GM19324 (cell line): ENCODE results near the gene NOS1.
"Not testable (repeated sequence)": the region's sequence is repeated elsewhere in the genome, so short reads cannot be mapped to it uniquely, and the experiment has no call there.

Experiments
- ATAC-seq: cut with Tn5 transposase; IDR thresholded peaks from one replicate; pipeline ENCODE4 v1.9.1; 2021; ENCODE audit warnings: mild to moderate bottlenecking, moderate library complexity; ENCODE audit not compliant: unreplicated experiment, low FRiP score

NOS1 gene

DNA sequence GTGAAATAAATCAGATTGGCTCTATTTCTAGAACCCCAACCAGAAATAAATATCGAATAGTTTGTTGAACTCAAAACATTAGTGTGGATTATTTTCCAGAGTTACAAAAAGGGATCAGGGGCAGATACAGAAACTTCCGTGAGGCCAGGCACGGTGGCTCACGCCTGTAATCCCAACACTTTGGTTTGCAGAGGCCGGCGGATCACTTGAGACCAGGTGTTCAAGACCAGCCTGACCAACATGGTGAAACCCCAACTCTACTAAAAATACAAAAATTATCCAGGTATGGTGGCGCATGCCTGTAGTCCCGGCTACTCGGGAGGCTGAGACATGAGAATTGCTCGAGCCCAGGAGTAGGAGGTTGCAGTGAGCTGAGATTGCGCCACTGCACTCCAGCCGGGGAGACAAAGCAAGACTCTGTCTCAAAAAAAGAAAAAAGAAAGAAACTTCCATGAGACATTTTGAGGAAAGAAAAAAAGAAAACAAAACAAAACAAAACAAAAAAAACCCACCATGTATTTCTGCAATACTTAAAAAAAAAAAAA lies 173.2 kb downstream of the NOS1 start:
- ATAC-seq: no peak

DNA sequence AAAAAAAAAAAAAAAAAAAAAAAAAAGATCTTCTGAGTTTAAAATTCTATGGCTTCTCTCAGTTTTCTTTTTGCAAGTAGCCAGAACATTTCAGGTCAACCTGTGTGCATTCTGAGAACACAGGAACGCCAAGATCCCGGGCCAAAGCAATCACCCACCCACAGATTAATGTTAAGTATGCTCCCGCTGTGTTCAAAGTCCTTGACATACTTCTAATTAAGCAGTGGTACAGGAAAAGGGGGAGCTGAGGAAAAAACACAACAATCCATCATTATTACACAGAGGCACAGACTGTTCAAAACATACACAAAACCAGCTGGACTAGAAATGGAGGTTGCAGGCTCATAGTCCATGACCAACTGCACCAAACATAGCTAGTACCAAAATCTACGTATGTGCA lies 174.0 kb downstream of the NOS1 start:
- ATAC-seq: no peak

DNA sequence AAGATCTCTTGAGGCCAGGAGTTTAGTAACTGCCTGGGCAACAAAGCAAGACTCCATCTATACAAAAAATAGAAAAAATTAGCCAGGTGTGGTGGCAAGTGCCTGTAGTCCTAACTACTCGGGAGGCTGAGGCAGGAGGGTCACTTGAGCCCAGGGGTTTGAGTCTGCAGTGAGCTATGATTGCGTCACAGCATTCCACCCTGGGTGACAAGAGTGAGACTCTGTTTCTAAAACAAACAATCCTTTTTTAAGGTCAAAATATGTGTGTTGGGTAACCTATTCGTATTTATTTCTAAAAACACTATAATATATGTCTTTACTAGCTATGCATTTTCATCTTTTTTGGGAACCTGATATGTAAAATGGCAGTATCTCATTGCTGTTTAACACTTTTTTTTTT lies 178.6 kb downstream of the NOS1 start:
- ATAC-seq: no peak

DNA sequence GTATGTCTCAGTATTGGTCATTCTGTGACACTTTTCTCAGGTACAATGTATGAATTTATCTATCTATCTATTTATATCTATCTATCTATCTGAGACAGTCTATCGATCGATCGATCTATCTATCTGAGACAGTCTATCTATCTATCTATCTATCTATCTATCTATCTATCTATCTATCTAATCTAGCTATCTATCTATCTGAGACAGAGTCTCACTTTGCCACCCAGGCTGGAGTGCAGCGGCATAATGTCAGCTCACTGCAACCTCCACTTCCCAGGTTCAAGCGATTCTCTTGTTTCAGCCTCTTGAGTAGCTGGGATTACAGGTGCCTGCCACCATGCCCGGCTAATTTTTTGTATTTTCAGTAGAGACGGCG lies 180.0 kb downstream of the NOS1 start:
- ATAC-seq: not testable (repeated sequence)

DNA sequence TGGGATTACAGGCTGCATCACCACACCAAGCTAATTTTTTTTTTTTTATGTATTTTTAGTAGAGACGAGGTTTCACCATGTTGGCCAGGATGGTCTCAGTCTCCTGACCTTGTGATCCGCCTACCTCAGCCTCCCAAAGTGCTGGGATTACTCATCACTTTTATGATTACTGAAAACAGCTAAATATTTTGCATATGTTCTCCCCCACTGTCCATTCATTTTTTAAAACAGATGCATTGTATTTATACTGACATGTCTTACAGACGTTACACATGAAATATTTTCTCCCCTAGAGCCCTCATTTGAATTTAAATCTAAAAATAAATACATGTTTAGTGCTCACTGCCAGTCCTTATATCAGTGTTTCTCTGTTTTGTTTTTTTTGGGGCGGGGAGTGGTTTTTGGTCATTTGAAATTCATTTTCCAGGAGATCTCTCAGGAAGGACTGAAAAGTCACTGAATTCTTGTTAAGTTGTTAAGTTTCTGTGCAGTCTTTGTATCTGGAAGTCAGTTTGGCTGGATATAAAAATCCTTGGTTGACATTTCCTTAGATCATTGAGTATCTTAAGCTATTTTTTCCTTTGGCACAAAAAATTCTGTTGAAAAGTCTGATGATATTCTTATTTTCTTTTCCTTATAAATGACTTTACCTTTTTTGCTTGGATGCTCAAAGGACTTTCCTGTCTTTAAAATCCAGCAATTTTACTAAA lies 180.5 kb downstream of the NOS1 start:
- no peak for ATAC-seq

DNA sequence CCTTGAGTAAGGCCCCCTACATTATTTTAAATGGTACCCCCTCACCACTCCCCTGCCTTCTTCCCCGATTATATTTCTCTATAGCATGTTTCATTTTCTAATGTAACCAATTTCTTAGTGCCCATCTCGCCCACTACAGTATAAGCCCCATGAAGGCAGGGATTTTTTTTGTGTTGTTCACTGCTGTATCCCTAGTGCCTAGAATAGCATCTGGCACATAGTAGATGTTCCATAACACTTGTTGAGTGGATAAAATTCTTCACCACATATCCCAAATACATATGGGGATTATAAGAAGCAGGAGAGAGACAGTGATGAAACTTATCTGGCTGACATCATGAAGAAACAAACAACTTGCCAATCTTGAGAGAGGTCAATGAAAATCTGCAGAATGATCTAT lies 182.7 kb downstream of the NOS1 start:
- no peak for ATAC-seq

DNA sequence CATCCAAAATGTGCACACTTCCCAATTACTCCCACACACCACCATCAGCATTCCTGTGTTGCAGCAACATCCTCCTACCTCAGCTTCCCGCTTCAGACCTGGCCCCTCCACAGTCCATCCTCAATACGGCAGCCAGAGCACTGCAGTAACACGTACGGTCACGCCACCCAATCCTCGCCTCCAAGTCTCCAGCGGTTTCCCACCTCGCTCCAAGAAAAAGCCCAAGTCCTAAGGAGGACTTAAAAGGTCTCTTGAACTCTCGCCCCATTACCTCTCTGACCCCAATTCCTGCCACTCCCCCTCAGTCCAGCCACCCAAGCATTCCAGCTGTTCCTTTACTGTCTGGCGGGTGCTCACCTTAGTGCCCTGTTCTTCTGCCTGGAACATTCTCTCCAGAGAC lies 183.1 kb downstream of the NOS1 start:
- no peak for ATAC-seq

DNA sequence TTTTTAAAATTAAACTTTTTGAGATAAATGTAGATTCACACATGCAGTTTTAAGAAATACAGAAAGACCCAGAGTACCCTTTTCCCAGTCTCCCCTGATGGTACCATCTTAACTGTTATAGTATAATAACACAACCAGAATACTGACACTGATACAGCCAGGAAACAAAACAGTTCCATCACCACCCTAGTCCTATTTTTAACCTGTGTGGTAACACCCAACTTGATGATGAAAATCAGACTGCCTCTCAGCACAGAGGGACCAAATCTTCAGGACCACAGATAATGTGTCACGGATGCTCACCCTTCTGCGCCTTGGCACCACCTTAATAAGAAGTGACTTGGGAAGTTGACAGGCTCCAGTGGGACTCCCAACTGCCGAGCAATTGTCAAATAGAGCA lies 189.3 kb downstream of the NOS1 start:
- ATAC-seq: no peak

DNA sequence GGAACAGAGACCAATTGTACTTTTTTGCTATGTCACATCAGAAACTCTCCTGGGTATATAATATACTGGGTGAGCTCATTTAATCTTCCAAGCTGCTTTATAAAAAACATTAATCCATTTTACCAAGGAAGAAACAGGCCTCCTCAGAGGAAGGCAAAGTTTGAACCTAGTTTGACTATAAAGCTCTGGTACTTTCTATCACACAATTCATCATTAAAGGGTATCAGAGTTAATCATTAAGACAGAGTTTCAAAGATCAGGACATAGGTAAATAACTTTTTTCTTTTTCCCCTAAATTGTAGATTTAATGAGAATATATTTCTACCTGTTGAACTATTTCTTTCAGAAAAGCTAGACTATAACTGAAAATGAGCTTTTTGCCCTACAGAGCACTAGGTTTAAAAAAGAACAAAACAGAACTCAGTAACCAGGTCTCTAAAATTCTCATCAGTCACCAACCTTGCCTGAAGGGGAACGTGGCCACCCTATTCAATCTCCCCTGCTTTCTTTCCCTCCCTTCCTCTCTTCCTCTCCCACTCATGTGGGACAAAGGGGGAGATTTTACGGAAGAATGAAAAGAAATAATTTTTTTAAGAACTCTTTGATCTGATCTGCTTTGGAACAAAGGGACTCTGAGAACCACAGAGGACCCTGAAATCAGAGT lies 189.8 kb downstream of the NOS1 start:
- no peak for ATAC-seq

DNA sequence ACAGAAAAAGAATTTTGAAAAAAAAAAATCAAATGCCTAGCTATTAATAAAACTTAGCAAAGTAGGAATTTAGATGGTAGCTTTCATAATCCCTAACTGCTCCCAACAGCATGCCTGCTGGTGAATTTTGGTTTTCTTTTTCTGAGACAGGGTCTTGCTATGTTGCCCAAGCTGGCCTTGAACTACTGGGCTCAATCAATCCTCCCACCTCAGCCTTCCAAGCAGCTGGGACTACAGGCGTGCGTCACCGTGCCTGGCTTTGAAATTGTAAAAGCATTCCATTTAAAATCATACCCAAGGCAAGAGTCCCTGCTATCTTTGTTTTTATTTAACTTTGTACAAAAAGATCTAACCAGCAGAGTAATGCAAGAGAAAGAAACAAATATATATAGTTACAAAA lies 191.9 kb downstream of the NOS1 start:
- no peak for ATAC-seq

DNA sequence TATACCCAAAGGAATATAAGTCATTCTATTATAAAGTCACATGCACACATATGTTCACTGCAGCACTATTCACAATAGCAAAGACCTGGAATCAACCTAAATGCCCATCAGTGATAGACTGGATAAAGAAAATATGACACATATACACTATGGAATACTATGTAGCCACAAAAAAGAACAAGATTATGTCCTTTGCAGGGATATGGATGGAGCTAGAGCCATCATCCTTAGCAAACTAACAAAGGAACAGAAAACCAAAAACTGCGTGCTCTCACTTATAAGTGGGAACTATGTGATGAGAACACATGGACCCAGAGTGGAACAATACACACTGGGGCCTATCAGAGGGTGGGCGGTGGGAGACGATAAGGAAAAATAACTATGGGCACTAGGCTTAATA lies 192.4 kb downstream of the NOS1 start:
- ATAC-seq: no peak

DNA sequence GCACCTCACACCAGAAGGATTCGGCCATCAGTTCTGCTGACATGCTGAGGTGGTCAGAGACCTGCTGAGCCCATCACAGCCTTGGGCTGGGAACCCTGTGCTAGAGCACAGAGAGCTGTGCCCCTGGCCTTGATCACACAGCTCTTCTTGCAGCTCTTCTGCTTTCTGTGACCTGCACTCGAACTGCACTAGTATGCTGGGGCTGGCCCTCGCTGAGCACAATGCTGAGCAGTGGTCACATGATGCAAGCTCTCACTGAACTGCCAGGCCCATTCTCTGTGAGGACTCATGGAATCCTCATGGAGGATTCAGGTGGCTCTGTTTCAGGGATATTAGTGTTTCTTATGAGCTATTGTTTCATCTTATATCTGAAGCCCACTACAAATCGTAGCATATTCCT lies 193.7 kb downstream of the NOS1 start:
- ATAC-seq: no peak

DNA sequence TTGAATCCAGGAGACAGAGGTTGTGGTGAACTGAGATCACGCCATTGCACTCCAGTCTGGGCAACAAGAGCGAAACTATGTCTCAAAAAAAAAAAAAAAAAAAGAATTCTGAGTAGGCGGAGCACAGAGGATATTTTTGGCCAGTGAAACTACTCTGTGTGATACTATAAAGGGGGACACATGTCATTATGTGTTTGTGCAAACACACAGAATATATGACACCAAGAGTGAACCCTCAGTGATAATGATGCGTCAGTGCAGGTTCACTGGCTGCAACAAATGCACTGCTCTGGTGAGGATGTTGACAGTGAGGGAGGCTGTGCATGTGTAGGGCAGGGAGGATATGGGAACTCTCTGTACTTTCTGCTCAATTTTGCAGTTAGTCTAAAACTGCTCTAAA lies 195.3 kb downstream of the NOS1 start:
- no peak for ATAC-seq

DNA sequence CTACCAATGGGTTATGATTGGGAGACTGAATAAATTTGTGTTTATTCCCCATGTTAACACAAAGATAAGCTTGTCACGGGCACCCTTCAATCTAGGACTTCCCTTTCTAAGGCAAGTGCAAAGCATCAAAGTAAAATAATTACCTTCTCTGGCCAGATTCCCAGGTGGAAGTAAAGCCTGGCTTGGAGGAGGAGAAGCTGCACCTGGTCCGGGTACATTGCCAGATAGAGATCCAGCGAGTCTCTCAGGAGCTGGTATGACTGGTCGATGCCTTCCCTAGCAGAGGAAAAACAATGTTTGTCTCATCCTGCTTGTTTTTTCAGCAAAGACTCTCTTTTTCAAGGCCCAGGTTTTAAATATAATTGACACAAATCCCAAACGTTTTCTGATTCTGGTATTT lies 196.1 kb downstream of the NOS1 start:
- no peak for ATAC-seq

DNA sequence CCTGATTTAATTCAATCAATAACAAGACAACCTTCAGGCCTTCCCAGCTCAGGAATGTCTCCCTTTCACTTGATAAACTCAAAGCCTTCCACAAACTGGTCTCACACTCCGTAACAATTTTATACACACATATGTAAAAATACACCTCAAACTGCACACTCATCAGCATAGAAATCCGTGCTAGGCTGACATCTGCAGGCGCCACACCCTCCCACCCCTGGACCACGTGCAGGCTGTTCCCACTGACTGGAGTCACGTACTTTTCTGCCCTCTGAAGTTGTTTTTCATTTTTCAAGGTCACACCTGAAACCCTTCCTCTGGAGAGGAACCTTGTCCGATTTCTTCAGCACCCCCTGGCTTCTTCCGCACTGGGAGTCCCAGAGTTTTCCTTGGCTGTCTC lies 198.8 kb downstream of the NOS1 start:
- no peak for ATAC-seq

DNA sequence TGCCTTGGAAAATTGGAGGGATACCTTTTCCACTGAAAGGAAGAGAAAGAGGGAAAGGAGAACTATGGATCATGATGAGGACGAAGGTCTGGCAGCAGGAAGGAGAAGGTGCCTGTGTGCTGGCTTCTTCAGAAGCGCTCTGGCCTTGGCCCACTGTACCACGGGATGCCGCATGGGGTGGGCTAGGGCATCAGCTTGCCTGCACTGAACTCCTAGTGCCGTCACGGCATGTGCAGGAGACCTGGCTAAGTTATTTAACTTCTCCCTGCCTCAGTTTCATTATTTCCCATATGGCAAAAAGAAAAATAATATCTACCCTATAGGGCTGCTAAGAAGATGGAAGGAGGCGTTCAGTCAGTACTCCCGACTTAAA lies 199.3 kb downstream of the NOS1 start:
- ATAC-seq: no peak

DNA sequence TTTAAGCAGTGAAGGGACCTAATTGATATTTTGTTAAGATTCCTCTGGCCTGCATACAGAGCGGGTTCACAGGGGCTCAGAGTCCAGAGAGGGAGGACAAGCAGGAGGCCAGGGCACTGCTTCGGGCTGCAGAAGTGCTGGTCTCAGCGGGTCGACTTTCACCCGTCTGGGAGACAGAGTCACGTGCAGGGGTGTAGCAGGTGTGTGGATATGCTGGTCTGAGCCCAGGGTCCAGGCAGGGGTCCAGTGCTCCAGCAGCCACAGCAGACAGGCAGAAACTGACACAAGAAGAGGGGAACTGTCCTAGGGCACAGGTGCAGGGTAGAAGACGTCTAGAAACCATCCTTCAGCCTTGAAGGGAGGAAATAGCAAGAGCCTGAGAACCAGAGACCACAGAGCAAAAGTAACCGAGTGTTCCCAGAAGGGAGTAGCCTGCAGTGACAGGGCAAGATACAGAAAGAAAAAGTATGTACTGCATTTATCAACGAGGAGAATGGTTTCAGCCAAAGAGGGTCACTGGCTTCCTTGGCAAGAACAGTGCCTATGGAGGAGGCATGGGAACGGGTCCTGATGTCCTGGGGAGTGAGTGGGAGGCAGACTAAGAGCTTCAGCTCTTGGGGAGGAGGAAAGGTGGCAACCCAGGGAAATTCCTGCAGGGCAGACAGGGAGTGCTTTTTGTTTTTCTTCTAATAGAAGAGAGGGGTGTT lies 199.8 kb downstream of the NOS1 start:
- ATAC-seq: no peak

DNA sequence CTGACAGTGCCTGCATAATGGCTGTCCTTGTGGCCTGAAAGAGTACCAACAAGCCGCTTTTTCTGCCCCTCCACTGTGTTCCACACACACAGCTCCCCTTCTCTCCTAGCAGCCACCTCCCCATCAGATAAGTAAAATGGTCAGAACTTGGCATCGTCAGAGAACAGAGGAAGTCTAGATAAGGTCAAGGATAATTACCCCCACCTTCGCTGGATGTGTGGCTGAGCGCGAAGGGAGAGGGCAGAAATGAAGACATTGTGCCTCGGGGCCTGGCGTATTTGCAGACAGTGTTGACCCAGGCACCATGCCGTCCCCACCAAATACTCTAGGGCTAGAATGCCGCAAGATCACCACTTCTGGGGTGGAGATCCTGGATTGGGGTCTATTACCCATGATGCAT lies 201.8 kb downstream of the NOS1 start:
- no peak for ATAC-seq

DNA sequence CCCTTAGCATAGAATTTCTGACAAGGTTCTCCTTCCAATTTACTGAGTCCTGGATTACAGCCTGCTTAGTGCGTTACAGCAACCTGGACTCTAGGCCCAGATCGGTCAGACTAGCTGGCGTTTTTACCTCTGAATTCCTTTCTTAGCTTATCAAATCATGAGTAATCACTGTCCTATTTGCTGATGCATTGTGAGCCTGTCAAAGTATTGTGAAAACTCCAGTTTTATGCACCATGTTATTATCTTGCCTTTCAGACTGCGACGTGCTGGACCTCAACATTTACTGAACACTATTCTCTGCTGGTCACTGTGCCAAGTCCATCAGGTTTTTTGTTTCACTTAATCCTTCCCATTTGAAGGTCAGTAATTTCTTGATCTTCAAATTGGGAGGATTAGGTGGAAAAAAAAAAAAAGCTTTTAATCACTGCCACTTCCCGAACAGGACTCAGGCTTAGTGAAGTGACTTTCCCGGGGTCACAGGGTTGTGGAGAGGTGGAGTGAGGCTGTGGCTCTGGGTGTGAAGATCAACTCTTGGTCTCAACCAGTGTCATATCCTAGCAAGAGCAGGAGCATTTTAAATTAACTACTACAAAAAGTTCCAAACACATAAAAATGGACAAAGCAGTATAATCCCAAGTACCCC lies 202.4 kb downstream of the NOS1 start:
- ATAC-seq: no peak
